NCI-H345 (cell line): Measurements from ENCODE around the gene TUB.

Source experiments
- DNase-seq: peaks from one replicate; lab custom pipeline; 2025; lab: John Stamatoyannopoulos, UW

TUB gene

DNA sequence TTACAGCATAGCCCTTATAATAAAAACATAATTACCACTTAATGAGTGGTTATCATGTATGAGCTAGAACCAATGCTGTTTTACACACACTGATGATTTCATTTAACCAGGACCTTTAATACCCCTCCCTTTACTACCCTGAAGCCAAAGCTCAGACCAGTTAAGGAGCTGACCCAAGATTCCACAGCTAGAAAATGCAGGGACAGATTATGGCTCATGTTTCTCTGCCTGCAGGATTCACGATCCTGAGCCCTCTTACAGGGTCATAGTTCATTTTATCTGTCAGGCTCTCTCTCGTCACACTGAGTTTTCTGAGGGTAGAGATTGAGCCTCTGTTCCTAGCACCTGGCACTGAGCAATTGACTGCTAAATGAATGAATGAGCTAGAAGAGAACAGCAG lies 27.4 kb downstream of the TUB start:
- no peak for DNase-seq

DNA sequence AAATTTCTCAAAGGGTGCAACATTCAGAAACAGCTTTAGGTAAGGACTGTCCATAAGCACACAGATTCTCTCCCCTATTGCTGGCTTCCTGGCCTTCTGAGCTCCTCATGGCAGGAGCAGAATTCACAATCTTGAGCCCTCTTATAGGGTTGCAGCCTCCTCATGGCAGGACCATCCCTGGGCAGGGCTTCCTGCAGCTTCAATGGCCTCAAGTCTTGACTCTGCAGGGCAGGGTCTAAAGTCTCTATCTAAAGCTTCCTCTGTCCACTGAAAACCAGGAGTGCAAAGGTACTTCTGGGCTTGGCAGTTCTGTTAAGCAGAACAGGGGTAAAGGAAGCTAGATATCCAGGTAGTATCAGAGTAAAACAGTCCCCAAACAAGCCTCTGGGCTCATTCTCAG lies 28.7 kb downstream of the TUB start:
- no peak for DNase-seq

DNA sequence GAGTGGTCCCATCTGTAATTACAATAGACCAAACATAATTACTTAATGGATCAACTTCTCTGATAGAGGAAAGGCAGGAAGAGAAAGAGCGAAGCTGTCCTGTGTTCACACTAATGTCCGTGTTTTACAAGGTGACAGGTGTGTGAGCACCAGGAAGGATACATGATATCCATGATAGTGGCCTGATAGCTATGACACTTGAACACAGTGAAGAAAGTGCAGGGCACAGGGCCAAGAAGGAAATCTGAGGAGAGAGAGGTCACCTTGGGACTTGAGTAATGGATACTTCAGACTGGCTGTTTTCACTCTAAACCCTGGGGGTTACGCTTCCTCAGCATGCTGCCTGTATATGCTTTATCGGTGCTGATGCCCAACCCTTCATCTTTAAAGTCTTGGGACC lies 29.4 kb downstream of the TUB start:
- no peak for DNase-seq

DNA sequence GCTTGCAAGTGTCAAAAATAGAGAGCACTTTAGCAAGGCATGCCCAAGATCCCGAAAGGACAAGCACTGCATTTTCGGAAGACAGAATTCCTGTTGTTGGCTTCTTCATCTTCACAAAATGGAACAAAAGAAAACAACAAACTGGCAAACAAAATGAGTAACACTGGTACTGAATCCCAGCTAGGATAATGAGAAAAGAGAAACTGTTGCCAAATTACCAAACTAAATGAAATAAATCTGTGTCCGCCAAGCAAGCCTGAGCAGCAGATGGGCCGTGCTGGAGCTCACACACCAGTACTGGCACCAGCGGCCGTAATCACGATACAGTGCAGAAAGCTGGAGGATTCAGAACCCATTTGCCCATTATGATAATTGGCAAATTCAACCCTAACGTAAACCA lies 30.6 kb downstream of the TUB start:
- DNase-seq, result no peak

DNA sequence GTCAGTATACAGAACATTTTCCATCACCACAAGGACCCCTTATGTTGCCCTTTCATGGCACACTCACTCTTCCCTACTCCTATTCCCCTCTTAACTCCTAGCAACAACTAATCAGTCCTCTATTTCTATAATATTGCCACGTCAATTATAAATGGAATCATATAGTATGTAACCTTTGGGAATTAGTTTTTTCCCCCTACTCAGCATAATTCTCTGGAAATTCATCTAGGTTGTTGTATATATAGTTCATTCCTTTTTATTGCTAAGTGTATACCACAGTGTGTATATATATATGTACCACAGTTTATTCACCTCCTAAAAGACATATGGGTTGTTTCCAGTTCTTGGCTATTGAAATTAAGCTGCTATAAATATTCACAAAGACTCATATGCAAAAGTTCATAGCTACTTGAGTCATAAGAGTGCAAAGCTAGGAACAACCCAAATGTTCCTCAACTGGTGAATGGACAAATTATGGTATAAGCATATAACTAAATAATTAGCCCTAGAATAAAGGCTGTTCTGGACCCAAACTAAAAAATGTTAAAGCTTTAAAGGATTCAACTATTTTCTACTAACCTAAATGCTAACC lies 41.3 kb downstream of the TUB start:
- DNase-seq, result no peak

DNA sequence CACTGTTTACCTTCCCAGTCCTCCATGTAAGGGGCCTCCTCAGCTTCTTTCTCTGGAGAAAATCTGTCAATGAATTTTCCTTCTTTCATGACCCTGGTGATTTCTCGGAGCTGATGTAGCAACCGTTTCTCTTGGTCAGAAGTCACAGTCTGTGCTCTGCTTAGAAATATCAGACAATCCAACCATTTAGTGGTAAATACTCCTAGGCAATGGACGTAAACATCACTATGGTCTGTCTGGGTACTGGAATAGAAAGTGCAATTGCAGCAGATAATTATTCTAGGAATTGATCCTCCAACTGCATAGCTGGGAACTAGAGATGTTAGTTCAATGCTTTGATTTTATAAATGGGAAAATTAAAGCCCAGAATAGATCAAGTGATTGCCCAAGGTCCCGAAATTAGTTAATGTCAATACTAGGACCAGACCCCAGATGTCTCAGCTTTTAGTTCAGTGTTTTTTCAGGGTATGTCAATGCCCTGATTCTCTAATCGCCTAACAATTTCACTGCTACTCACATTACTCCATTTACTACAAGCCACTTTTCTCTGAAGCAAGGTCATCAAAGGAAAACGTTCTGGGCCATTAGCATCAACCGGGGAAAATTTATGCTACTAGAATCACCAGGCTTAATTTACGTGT lies 45.8 kb downstream of the TUB start:
- DNase-seq, result no peak

DNA sequence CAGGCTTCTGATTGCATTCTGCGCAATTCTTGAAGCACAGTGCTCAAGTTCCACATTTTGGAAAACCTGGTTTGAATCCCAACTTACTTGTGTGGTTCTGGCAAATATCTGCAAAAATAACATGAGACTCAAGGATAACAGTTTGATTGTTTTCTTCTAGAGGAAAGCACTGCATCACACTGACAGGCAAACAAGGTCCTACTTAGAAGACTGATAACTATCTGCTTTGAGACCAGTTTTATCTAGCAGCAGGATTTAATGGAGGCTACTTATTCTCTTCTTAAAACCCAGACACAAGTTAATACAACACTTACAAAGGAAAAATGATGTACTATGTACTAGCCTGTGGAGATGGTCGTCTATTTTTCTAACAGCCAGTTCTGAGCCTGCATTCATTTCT lies 46.4 kb downstream of the TUB start:
- DNase-seq, result no peak

DNA sequence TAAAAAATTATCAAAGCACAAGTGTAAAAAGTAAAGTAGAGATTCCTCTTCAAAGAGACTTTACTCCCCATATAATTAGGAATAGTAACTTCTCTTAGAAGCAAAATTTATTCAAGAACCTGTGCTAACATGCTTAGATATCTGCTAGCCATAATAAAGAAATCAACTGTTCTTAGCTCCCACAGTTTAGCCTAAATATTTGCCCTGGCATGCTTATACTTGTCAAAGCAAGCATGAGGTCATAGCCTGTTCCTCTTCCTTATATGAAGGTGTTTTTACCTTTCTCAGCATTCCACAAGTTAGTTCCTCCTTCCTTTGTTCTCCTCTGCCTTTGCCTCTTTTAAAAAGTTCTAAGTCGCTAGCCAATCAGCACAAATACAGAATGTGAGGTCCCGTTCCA lies 57.5 kb downstream of the TUB start:
- no peak for DNase-seq

DNA sequence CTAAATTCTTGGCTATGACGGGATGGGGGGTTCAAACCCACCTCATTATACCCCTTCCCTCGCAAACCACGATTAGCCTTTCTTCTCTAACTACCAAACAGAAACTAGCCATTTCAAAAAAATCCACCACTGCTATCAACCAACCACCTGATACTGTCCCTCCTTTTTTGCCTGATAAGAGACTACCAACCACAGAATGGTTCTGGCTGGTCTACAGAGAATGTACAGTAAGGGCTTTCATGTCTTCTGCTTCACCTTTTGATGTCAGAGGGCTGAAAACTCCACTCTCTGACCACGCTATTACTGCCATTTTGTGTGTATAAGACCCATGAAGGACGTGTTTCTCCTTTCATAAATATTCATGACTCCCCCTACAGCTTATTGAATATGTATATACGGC lies 68.7 kb downstream of the TUB start:
- no peak for DNase-seq
